HG02970 (cell line): ENCODE data around the gene C3AR1.
"Not testable (repeated sequence)": the region's sequence is repeated elsewhere in the genome, so short reads cannot be mapped to it uniquely, and the experiment has no call there.

Experiments
- ATAC-seq: cut with Tn5 transposase; IDR thresholded peaks from one replicate; pipeline ENCODE4 v1.9.1; 2021; ENCODE audit warnings: mild to moderate bottlenecking, moderate library complexity, moderate number of reproducible peaks; ENCODE audit not compliant: unreplicated experiment, low FRiP score

Gene C3AR1

GRCh38 chr12:8031017-8031416, 35.1 kb downstream of the C3AR1 start:
- ATAC-seq: not testable (repeated sequence)

GRCh38 chr12:8030189-8030588, 36.0 kb downstream of the C3AR1 start:
- ATAC-seq: no peak

- no peak for ATAC-seq
Measured at GRCh38 chr12:8028267-8028666, 37.9 kb downstream of the C3AR1 start.

GRCh38 chr12:8027856-8028255, 38.3 kb downstream of the C3AR1 start:
- ATAC-seq: no peak

DNA sequence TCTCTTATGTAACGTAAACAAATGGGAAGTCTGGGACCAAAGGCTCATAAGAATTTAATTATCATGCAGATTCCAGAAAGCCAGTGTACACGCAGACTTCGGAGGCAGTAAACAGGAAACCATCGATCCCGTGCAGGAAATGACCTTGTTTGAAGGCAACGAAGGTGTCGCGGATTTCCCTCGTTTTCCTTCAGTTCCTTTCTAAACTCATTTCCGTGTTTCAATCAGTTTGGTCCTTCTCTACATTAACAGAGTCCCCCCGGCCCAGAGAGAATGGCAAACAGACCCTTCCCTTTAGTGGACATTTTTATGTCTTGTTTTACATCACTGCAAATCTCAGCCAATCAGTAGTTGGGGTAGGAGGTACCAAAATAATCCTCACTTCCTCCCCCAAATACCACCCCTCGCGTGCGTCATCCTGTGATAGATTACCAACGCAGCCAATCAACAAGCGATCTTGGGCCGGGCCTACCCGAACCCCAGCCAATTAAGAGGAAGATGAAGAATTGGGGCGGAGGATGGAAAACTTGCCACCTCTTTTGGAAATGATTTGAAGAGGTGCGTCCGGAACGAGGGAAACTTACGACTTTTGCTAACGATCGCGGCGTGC, 39.8 kb downstream of the C3AR1 start:
- ATAC-seq: peak; percentile 96

DNA sequence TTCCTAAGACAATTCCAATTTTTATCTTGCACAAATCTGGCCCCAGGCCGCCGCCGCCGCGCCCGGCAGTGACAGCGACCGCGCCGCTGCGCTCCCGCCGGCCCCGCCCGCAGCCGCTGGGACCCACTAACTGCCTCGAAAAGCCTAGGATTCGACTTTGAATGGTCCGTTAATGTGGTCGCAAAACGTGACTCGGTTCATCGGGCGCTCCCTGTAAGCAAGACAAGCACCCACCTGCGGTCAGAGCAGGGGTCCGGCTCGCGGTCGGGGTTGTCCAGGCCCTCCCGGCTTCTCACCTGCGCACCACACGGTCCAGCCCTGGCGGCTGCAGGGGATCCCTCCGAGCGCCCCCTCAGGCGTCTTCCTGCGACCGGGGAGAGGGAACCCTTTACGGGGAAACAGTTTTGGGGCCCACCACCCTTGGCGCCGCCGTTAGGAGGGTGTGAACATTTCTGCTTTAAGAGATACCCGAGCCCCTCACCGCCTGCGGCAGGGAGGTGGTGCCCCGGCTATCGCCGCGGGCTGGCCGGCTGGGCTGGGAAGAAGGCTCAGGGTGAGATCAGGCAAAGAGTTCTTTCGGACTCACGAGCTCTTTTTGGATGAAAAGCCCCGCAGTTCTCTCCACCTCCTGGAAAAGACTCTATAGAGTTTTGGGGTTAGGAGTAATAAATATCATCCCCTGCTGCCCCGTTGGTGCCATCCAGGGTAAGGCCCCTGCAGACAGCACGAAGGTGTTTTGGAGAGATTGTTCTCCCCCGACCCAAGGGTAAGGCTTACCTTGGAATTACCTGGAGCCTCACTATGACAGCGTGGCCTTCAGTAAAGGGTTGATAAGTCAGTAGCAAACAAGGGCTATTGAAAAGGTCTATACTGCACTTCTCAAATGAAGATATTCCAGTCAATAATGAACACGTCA, 47.2 kb downstream of the C3AR1 start:
- no peak for ATAC-seq

GRCh38 chr12:8018213-8018612, 47.9 kb downstream of the C3AR1 start:
- not testable (repeated sequence) for ATAC-seq

GRCh38 chr12:8014836-8015235, 51.3 kb downstream of the C3AR1 start:
- no peak for ATAC-seq

DNA sequence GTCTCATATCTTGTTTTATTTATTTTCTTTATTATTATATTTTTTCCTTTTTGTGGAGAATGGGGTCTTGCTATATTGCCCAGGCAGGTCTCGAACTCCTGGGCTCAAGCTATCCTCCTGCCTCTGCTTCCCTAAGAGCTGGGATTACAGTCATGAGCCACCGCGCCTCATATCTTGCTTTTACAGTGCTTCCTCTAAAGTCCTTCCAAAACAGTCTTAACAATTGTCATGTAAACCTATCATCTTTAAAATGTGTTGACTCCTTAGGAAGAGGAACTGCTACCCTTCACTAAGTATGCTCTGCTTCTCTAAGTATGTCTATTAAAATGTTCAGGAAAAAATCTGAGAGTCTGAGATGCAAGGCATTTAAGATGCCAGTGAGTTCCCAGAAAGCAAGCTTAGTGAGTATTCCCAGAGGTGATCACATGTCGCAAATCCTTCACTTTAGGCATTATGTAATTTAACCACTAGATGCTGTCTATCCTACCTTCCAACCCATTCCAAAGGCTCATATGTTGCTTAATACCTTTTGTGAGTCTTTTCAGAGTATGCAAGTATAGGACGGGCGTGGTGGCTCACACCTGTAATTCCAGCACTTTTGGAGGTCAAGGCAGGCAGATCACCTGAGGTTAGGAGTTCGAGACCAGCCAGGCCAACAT, 53.4 kb downstream of the C3AR1 start:
- no peak for ATAC-seq

- ATAC-seq: no peak
Measured at GRCh38 chr12:8011331-8011730, 54.8 kb downstream of the C3AR1 start.
